GM21390 (cell line): ENCODE measurements around the gene POLR1B.
A peak's percentile ranks its signal among the peaks of the same experiment; 100 is the strongest.
"Not testable (repeated sequence)": the region's sequence is repeated elsewhere in the genome, so short reads cannot be mapped to it uniquely, and the experiment has no call there.

Experiments used
- ATAC-seq: cut with Tn5 transposase; IDR thresholded peaks from one replicate; pipeline ENCODE4 v1.9.1; 2021; ENCODE audit not compliant: unreplicated experiment

POLR1B gene

DNA sequence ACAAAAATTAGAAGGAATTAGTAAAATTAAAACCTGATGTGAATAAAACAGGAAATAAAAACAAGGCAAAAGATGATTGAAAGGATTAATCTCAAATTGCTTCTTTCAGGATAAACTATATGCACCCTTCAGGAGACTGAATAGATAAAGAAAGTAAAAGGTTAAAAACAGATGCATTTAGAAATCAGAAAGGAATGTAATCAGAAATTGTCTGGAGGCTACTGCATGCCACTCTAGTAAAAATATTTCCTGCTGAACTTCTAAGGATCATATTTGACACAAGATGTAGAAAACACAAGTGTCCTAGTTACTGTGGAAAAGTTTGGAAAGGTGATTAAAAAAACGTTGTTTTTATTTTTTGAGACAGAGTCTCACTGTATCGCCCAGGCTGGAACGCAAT is 58.4 kb downstream of the POLR1B start:
- no peak for ATAC-seq

DNA sequence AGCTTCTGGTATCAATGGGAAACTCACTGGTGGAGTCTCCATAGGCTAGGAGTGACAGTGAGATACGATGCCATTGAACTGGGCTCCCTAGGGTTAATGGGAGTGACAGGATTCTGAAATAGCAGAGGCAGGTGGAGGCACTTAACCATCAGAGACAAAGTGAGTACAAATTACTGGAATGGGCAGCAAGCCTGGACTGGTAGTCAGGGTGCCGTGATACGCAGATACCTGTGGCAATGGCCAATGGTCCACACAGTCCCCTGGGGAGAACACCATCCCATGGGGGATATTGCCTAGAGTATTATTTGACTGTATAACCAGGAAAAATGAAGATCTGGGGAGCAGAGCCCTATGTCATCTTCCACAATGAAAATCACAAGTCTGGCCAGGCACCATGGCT is 59.5 kb downstream of the POLR1B start:
- ATAC-seq: no peak

DNA sequence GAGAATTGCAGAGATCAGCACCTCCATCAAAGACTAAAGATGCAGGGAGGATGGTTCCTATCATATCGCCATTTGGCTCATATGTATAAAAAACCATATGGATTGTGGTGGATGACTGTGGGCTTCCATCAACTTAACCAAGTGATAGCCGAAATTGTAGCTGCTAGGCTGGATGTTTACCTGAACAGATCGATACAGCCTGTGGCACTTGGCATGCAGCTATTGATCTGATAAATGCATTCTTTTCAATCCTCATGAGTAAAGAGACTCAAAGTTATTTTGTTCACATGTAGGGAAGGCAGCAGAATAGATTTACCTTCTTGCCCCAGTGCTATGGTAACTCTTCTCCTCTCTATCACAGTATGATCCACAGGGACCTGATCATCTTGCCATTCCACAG is 60.7 kb downstream of the POLR1B start:
- ATAC-seq: no peak

DNA sequence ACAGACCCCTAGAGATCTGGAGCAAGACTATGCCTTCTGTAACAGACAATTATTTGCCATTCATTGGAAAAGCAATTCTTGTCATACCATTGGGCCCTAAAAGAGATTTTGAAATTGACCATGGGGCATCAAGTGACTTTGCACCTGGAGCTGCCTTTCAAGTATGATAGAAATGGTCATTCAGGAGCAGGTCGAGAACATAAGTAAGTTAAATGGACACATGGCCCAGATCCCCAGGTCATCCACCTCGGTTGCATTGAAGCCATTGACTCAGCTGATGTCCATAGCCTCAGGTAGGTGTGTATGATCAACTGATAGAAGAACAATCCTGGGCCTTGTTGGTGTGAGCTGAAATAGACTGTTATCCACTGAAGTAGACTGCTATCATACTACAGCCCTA is 61.5 kb downstream of the POLR1B start:
- no peak for ATAC-seq

DNA sequence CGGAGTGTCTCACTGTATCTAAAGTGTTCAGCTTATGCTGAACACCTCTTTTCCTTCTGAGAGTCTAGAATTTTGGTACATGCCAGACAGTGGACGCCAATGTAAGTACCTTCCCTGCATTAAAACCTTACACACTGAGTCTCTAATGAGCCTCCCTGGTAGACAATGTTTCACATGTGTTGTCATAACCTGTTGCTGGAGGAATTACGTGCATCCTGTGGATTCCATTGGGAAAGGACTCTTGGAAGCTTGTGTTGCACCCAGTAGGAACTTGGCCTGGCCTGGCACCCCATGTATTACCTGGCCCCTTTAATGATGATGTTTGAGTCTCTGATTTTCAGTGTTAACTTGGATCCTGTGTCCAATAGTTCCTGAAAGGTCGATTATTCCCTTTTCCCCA is 62.7 kb downstream of the POLR1B start:
- ATAC-seq: no peak

DNA sequence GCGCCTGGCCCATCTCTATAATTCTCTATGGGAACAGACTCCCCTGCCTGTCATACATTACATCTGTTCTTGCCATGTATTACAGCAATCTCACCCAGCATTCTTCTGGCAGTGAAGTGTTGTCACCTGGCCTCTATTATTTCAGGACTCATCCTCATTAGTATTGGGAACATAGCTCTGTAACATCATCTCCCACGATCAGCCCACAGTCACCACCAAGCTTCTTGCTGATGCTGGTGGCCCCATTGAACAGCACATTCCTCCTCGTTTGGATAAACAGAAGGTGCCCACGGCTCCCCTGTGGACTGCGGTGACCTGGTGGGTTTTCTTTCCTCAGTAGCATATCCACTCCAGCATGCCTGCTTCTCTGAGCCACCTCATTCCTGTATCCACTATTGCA is 63.7 kb downstream of the POLR1B start:
- ATAC-seq: no peak

DNA sequence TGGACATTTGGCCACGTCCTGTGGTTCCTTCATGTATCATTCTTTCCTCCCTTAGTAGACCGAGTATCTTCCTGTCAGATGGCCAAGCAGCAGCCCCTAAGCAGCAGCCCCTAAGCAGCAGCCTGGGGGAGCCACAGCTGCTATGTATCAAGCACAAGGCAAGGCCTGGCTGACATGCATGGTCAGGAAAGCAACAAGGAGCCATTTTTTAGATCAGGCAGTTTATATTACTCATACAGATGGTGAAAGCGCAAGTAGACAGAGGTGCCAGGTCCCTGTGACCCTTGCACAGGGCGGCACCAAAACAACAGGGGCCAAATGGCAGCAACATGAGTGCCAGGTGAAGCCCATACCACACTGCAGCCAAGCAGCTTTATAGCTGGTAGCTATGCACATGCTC is 64.3 kb downstream of the POLR1B start:
- ATAC-seq: no peak

DNA sequence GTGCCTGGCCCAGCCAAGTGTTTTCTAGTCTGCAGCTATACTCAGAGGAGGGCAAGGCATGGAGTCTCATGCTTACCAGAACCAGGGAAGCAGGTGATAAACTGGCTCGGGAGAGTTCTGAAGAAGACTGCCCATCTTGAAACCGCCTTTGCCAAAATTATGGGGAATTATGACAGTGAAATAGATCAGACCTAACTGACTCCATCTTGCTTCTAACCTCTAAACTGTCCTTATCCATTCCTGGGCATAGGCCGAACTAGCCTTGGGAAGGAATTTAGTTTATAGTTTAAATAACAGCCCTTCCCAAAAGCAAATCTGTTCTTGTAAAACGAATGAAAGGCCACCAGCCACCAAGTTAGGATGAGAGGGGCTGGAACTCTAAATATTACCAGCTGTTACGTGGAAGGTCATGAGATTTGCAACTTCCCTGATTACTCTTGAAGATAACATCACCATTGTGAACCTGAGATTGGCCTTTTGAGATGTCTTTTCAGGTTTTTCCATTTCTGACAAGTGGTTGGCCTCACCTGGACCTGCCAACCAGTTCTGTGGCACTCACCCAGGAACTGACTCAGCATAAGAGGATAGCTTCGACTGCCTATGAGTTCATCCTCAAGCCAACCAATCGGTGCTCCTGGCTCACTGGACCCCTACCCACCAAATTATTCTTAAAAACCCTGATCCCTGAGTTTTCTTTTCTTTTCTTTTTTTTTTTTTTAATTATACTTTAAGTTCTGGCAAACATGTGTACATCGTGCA is 65.6 kb downstream of the POLR1B start:
- ATAC-seq: no peak

DNA sequence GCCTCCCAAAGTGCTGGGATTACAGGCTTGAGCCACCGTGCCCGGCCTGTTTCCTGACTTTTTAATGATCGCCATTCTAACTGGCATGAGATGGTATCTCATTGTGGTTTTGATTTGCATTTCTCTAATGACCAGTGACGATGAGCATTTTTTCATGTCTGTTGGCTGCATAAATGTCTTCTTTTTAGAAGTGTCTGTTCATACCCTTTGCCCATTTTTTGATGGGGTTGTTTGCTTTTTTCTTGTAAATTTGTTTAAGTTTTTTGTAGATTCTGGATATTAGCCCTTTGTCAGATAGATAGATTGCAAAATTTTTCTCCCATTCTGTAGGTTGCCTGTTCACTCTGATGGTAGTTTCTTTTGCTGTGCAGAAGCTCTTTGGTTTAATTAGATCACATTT is 67.1 kb downstream of the POLR1B start:
- not testable (repeated sequence) for ATAC-seq

DNA sequence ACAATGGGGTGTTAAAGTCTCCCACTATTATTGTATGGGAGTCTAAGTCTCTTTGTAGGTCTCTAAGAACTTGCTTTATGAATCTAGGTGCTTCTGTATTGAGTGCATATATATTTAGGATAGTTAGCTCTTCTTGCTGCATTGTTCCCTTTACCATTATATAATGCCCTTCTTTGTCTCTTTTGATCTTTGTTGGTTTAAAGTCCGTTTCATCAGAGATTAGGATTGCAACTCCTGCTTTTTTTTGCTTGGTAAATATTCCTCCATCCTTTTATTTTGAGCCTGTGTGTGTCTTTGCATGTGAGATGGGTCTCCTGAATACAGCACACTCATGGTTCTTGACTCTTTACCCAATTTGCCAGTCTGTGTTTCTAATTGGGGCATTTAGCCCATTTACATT is 70.0 kb downstream of the POLR1B start:
- ATAC-seq: not testable (repeated sequence)

DNA sequence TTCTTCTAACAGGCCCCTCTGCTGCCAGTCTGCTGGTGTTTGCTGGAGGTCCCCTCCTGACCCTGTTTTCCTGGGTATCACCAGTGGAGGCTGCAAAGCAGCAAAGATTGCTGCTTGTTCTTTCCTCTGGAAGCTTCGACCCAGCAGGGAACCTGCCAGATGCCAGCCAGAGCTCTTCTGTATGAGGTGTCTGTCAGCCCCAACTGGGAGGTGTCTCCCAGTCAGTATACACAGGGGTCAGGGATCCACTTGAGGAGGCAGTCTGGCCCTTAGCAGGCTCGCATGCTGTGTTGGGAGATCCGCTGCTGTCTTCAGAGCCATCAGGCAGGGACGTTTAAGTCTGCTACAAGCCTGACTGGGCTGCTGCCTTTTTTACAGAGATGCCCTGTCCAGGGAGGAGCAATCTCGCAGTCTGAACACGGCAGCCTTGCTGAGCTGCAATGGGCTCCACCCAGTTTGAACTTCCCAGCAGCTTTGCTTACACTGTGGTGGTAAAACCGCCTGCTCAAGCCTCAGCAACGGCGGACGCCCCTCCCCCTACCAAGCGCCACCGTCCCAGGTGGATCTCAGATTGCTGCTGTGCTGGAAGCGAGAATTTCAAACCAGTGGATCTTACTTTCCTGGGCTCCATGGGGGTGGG is 72.1 kb downstream of the POLR1B start:
- no peak for ATAC-seq

DNA sequence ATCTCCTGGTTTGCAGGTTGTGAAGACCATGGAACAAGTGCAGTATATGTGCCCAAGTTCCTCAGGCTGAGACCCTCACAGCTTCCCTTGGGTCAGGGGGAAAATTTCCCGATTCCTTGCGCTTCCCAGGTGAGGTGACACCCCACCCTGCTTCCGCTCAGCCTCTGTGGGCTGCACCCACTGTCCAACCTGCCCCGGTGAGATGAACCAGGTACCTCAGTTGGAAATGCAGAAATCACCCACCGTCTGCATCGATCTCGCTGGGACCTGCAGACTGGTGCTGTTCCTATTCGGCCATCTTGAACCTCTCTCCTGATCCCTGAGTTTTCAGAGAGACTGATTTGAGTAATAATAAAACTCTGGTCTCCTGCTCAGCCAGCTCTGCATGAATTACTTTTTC is 72.8 kb downstream of the POLR1B start:
- ATAC-seq: no peak

DNA sequence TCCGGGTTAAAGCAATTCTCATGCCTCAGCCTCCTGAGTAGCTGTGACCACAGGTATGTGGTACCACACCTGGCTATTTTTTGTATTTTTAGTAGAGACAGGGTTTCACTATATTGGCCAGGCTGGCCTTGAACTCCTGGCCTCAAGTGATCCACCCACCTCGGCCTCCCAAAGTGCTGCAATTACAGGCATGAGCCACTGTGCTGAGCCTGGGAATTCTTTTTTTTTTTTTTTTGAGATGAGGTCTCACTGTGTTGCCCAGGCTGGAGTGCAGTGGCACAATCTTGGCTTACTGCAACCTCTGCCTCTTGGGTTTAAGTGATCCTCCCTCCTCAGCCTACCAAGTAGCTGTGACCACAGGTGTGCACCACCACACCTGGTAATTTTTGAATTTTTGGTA is 73.5 kb downstream of the POLR1B start:
- ATAC-seq: not testable (repeated sequence)

DNA sequence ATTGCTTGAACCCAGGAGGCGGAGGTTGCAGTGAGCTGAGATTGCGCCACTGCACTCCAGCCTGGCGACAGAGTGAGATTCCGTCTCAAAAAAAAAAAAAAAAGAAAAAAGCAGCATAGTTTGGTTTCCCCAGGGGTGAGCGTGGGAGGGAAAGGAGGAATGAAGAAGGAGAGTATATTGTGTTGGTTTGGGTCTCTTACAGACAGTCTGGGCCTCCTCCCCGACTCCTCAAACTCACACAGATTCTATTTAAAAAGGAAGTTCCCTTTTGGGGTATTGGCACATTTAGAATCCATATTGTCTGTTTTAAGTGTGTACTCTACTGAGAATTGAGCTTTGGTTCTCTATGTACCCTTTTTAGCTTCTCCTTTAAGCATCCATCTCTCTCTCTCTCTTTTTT is 76.1 kb downstream of the POLR1B start:
- no peak for ATAC-seq

DNA sequence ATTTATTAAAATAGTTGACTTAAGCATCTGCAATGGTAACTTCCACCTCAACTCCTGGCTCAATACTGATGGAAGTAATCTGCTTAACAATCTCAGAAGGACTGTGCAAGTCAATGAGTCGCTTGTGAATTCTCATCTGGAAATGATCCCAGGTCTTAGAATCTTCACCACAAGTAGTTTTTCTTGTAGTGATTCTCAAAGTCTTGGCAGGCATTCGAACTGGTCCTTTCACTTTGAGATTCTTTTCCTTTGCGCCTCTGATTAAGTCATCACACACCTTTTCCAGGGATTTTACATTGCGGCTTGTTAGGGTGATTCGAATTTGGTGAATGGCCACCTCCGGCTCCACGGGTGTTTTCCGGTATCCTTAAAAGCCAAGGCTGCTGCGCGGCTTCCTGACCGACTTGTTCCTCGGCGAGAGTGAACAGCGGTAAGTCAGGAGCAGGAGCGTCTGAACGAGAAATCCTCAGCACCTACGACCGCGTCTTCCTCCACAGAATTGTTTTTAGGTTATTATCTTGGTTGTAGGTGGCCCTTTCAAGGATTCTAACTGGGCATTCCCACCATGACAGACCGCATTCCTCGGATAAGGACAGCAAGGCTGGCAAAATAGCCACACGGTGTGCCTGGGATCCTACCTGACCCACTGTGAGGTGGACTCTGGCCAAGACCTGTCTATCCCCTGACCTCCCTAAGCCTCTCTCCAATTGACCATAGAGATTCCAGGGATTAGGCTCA is 79.7 kb downstream of the POLR1B start:
- no peak for ATAC-seq

DNA sequence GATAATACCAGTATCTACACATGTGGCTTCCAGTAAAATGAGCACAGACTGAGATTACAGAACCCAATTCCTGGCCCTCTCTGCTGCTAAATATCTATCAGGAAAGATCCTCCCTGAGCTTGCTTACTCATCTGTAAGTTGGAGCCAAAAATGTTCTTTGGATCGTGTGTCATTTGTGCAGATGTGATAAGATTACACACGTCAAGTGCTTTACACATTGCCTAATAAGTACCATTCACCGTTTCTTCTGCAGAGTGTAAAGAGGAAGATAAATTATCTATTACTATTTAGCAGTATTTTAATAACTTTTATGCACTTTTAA is 80.2 kb downstream of the POLR1B start:
- ATAC-seq: no peak

DNA sequence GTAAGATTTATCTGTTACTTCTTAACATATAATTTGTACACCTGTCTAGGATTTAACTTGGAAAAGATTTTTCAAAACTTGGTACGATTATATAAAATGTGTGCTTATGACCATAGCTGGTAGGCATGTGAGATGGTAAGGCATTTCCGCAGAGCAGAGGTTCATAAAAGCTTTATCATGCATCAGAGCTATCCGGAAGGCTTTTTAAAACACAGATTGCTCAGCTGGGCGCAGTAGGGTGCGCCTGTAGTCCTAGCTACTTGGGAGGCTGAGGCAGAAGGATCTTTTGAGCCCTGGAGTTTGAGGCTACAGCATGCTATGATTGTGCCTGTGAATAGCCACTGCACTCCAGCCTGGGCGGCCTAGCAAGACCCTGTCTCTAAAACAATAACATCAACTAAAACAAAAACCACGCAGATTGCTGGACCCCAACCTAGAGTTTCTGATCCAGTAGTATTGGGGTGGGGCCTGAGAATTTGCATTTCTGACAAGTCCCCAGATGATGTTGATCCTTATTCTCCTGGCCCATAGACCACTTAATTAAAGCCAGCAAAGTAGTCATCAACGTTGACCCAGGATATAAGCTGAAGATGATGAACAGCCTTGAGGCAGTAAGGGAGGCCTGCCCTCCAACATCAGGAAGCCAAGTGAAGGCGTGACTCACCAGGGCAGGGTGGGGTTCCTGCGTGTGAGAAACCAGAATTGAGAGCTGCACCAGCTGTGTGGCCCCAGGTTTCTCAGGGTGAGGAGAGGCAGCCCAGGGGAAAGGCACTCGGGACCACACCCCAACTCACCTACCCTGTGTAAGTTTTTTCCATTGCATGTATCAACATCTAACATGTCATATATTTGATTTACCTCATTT is 81.9 kb downstream of the POLR1B start:
- peak; percentile 89 for ATAC-seq

DNA sequence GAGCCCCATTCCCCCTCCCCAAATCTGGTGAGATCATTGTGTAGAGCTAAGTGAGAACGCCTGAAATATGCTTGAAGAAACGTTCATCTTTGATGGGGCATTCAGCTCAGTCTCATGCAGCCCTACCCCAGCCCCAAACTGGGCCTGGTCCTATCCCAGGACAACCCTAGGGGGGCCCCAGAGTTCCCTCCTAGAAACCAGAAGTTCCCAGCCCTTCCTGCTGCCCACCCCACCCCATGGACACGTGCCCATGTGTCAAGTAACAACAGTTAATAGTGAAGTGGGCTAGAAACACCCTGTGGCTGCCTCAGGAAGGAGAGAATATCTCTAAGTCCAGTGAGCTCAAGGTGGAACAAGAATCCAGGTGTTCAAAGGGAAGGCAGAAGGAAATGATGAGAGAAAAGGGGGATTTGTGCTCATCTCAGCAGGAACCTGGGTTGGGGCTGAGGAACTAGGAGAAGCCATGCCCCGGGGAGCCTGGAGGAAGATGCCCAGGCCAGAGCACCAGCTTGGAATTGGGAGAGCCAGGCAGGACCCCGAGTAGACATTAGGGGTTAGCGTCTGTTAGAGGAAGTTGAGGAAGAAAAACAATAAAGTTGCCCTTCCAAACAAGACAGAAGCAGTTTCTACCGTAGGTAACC is 83.3 kb downstream of the POLR1B start:
- no peak for ATAC-seq

DNA sequence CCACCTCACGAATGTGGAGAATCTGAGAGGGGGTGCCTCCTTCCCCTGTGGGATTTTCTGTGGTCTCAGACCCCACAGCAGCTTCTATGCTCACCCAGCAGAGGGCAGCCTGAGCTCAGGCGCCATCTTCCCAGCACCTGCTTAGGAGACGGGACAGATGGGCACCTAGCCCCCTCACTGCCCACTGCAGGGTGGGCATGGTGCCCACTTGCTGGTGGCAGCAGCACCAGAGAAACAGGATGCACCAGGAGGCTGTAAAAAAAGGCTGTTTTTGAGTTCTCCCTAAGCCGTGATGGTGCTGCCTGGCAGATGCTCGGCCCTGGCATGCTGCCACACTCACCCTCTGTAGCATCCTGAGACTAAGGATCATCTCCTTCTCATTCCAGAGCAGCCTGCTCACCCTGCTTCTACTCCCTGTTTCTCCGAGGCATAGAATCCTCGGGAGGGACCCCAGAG is 84.4 kb downstream of the POLR1B start:
- no peak for ATAC-seq
